ENCODE data around the gene SH3BP2. TPM values are rescaled to one million over a fixed set of nuclear protein-coding genes. Genes with fewer than 3 reads are reported as not detected.

Gene SH3BP2
- polyA plus RNA-seq, 1 donor from 2014 or later, result 87.9 TPM

- TF ChIP-seq, protein P1, sequence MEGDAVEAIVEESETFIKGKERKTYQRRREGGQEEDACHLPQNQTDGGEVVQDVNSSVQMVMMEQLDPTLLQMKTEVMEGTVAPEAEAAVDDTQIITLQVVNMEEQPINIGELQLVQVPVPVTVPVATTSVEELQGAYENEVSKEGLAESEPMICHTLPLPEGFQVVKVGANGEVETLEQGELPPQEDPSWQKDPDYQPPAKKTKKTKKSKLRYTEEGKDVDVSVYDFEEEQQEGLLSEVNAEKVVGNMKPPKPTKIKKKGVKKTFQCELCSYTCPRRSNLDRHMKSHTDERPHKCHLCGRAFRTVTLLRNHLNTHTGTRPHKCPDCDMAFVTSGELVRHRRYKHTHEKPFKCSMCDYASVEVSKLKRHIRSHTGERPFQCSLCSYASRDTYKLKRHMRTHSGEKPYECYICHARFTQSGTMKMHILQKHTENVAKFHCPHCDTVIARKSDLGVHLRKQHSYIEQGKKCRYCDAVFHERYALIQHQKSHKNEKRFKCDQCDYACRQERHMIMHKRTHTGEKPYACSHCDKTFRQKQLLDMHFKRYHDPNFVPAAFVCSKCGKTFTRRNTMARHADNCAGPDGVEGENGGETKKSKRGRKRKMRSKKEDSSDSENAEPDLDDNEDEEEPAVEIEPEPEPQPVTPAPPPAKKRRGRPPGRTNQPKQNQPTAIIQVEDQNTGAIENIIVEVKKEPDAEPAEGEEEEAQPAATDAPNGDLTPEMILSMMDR (IDR thresholded peaks at IDR 0.05; ENCODE audit: poor library complexity, severe bottlenecking), result no peak
- TF ChIP-seq SMC3 (conservative IDR thresholded peaks at IDR 0.05; ENCODE audit: poor library complexity), result no peak
- no peak for TF ChIP-seq RAD21 (conservative IDR thresholded peaks at IDR 0.05)
- TF ChIP-seq TAF1 (IDR thresholded peaks at IDR 0.05; ENCODE audit: low read depth), result no peak
- TF ChIP-seq MXI1 (conservative IDR thresholded peaks at IDR 0.05; ENCODE audit: poor library complexity, severe bottlenecking), result no peak
- TF ChIP-seq POLR2AphosphoS5 (IDR thresholded peaks at IDR 0.05), result no peak
- TF ChIP-seq EZH2 (IDR thresholded peaks at IDR 0.05; ENCODE audit: borderline replicate concordance, insufficient read depth, low read length, poor library complexity, severe bottlenecking), result no peak
- TF ChIP-seq REST (IDR thresholded peaks at IDR 0.05; ENCODE audit: borderline replicate concordance), result no peak
- TF ChIP-seq EP300 (conservative IDR thresholded peaks at IDR 0.05; ENCODE audit: poor library complexity, severe bottlenecking), result no peak
- Histone ChIP-seq H3K27ac (ENCODE audit: low read length) (no peak overlapping the region), H3K36me3 (ENCODE audit: insufficient read depth, low read length) (no peaks in the 10 kb centered on the region), H3K27me3 (ENCODE audit: insufficient read depth, low read depth, low read length) (no peaks in the 10 kb centered on the region), H3K9me3 (ENCODE audit: low read length) (no peaks in the 10 kb centered on the region), H3F3A (ENCODE audit: insufficient read depth, low read length, poor library complexity, severe bottlenecking) (no peaks in the 10 kb centered on the region), H3K9me2 (ENCODE audit: insufficient read depth, low read length) (no peaks in the 10 kb centered on the region), H3K4me3 (ENCODE audit: low read length) (no peak overlapping the region), H3K79me2 (replicated peaks; ENCODE audit: insufficient read depth, low read length) (no peaks in the 10 kb centered on the region), H4K20me1 (ENCODE audit: insufficient read depth) (no peaks in the 10 kb centered on the region), H3K4me2 (ENCODE audit: low read length) (no peak overlapping the region), H2AFZ (ENCODE audit: low read depth, low read length) (no peak overlapping the region), H3K9ac (ENCODE audit: low read length) (no peak overlapping the region)
These were observed 35.9 kb downstream of the SH3BP2 start for GRCh38 chr4:2828758-2829181.

GRCh38 chr4:2829321-2829932 lies 36.5 kb downstream of the SH3BP2 start:
- Histone ChIP-seq H3K9me2 (ENCODE audit: insufficient read depth, low read length) (no peaks in the 10 kb centered on the region), H3K4me3 (ENCODE audit: low read length) (no peak overlapping the region), H3K27me3 (ENCODE audit: insufficient read depth, low read depth, low read length) (no peaks in the 10 kb centered on the region), H3K36me3 (ENCODE audit: insufficient read depth, low read length) (no peaks in the 10 kb centered on the region), H3K9me3 (ENCODE audit: low read length) (no peaks in the 10 kb centered on the region), H3K79me2 (replicated peaks; ENCODE audit: insufficient read depth, low read length) (no peaks in the 10 kb centered on the region), H3K9ac (ENCODE audit: low read length) (no peak overlapping the region), H2AFZ (ENCODE audit: low read depth, low read length) (no peak overlapping the region), H4K20me1 (ENCODE audit: insufficient read depth) (no peaks in the 10 kb centered on the region), H3K4me2 (ENCODE audit: low read length) (no peak overlapping the region), H3K27ac (ENCODE audit: low read length) (no peak overlapping the region), H3F3A (ENCODE audit: insufficient read depth, low read length, poor library complexity, severe bottlenecking) (no peaks in the 10 kb centered on the region)
- TF ChIP-seq SMC3 (conservative IDR thresholded peaks at IDR 0.05; ENCODE audit: poor library complexity) (no peak), TAF1 (IDR thresholded peaks at IDR 0.05; ENCODE audit: low read depth) (no peak), EZH2 (IDR thresholded peaks at IDR 0.05; ENCODE audit: borderline replicate concordance, insufficient read depth, low read length, poor library complexity, severe bottlenecking) (no peak)

All from neural cell (in vitro differentiated cells).